CD14-positive monocyte (primary cell): Measurements from ENCODE around the gene DCP2. TPM values are rescaled to one million over a fixed set of nuclear protein-coding genes. Genes with fewer than 3 reads are reported as not detected.

Source experiments
- DNase-seq, 3 donors: peaks; one replicate each; pipeline ENCODE4 v3.0.0-alpha.2; 2011 to 2022
- H2AFZ ChIP-seq: 2 replicates; pipeline ENCODE4 v1.6.0; 2012; ENCODE audit warnings: mild to moderate bottlenecking, low read depth, low read length, inconsistent platforms; ENCODE audit not compliant: insufficient read depth, poor library complexity, severe bottlenecking
- H3K27ac ChIP-seq, 2 donors: 1 replicate in 1 of 2; 2 replicates in 1 of 2; pipeline ENCODE4 v1.5.1; 2012 to 2013; ENCODE audit warnings: low read length in 2 of 2, control low read depth in 1 of 2, inconsistent platforms in 1 of 2, low read depth in 1 of 2, mild to moderate bottlenecking in 1 of 2
- H3K27me3 ChIP-seq, 2 donors: one replicate each; pipeline versions ENCODE4 v1.6.0 to v1.6.1; 2011 to 2013; ENCODE audit warnings: low read length in 2 of 2; ENCODE audit not compliant: control insufficient read depth in 2 of 2, insufficient read depth in 2 of 2
- H3K36me3 ChIP-seq, 2 donors: replicated peaks in 1 of 2; 1 replicate in 1 of 2; 2 replicates in 1 of 2; pipeline versions ENCODE4 v1.5.1 to v1.6.1; 2012 to 2013; ENCODE audit warnings: low read length in 2 of 2, control low read depth in 1 of 2, inconsistent platforms in 1 of 2, mild to moderate bottlenecking in 1 of 2; ENCODE audit not compliant: insufficient read depth in 2 of 2, control insufficient read depth in 1 of 2
- H3K4me1 ChIP-seq, 2 donors: 1 replicate in 1 of 2; 2 replicates in 1 of 2; pipeline versions ENCODE4 v1.5.1 to v1.6.1; 2012 to 2013; ENCODE audit warnings: low read length in 2 of 2, control low read depth in 1 of 2, inconsistent platforms in 1 of 2, mild to moderate bottlenecking in 1 of 2, moderate library complexity in 1 of 2; ENCODE audit not compliant: insufficient read depth in 2 of 2, control insufficient read depth in 1 of 2
- H3K4me2 ChIP-seq: replicated peaks from 2 replicates; pipeline ENCODE3; 2012; ENCODE audit warnings: low read length, moderate library complexity, mild to moderate bottlenecking; ENCODE audit not compliant: poor library complexity, severe bottlenecking; ENCODE audit errors: extremely low read depth
- H3K4me3 ChIP-seq, 3 experiments: fragments of 200-600 bp in 1 of 3; sonication (generic) in 1 of 3; replicated peaks in 1 of 3; 1 replicate in 2 of 3; 2 replicates in 1 of 3; pipeline ENCODE4 v1.5.1; 2011 to 2013; ENCODE audit warnings: low read length in 3 of 3, mild to moderate bottlenecking in 3 of 3, control low read depth in 2 of 3, low read depth in 2 of 3, inconsistent platforms in 1 of 3, moderate library complexity in 1 of 3
- H3K79me2 ChIP-seq: 2 replicates; pipeline ENCODE4 v1.6.0; 2012; ENCODE audit warnings: mild to moderate bottlenecking, control low read depth, inconsistent platforms, low read length, moderate library complexity; ENCODE audit not compliant: insufficient read depth
- H3K9ac ChIP-seq: 2 replicates; pipeline ENCODE4 v1.6.0; 2017; ENCODE audit warnings: low read length, mild to moderate bottlenecking; ENCODE audit not compliant: insufficient read depth, poor library complexity, severe bottlenecking
- H3K9me3 ChIP-seq, 2 donors: replicated peaks in 1 of 2; 1 replicate in 1 of 2; 2 replicates in 1 of 2; pipeline versions ENCODE4 v1.5.1 to v1.6.1; 2012 to 2013; ENCODE audit warnings: low read length in 2 of 2, control low read depth in 1 of 2; ENCODE audit not compliant: control insufficient read depth in 1 of 2, insufficient read depth in 1 of 2
- H4K20me1 ChIP-seq: 2 replicates; pipeline ENCODE4 v1.6.0; 2012; ENCODE audit warnings: mild to moderate bottlenecking, low read length, control low read depth, moderate library complexity; ENCODE audit not compliant: insufficient read depth
- H3K27ac Mint-ChIP-seq, 7 donors: one replicate each; pipeline ENCODE4 v1.8.0; 2020; ENCODE audit warnings: mild to moderate bottlenecking in 7 of 7, mixed read lengths in 7 of 7, moderate library complexity in 6 of 7, inconsistent platforms in 2 of 7
- H3K27me3 Mint-ChIP-seq, 3 donors: one replicate each; pipeline ENCODE4 v1.8.0; 2021 to 2022; ENCODE audit warnings: low read depth in 3 of 3, mild to moderate bottlenecking in 3 of 3, mixed read lengths in 3 of 3, moderate library complexity in 3 of 3, inconsistent platforms in 1 of 3
- H3K36me3 Mint-ChIP-seq, 2 donors: one replicate each; pipeline ENCODE4 v1.8.0; 2020; ENCODE audit warnings: mixed read lengths in 2 of 2, inconsistent platforms in 1 of 2, mild to moderate bottlenecking in 1 of 2
- H3K4me1 Mint-ChIP-seq: one replicate; pipeline ENCODE4 v1.8.0; 2020; ENCODE audit warnings: mild to moderate bottlenecking, mixed read lengths
- H3K4me3 Mint-ChIP-seq, 2 donors: one replicate each; pipeline ENCODE4 v1.8.0; 2020; ENCODE audit warnings: mild to moderate bottlenecking in 2 of 2, mixed read lengths in 2 of 2, moderate library complexity in 1 of 2
- H3K9me3 Mint-ChIP-seq, 7 donors: one replicate each; pipeline ENCODE4 v1.8.0; 2020 to 2022; ENCODE audit warnings: mixed read lengths in 7 of 7, mild to moderate bottlenecking in 6 of 7, moderate library complexity in 6 of 7, inconsistent platforms in 2 of 7
- CTCF ChIP-seq: fragments of 200-600 bp; IDR thresholded peaks from one replicate; pipeline ENCODE4 v1.8.0; 2022; ENCODE audit warnings: antibody characterized with exemption, mild to moderate bottlenecking
- WGBS: methylation state at CpG from one replicate; pipeline ENCODE4 v1.1.5; 2013; ENCODE audit warnings: missing lambda C conversion rate; ENCODE audit not compliant: insufficient coverage; 5-methylcytosine and 5-hydroxymethylcytosine counted together
- intact Hi-C, 2 donors: fragments of 100-400 bp; cut with micrococcal nuclease; formaldehyde crosslinking; loops; one replicate each; pipeline versions ENCODE4 v1.15.0 to v1.15.1; 2023
- polyA plus RNA-seq, 3 donors: library from polyadenylated mRNA; depleted of rRNA in 1 of 3; unstranded in 2 of 3; stranded (reverse) in 1 of 3; fragments of 300-500 nt in 2 of 3; fragments of >200 nt in 1 of 3; fragmentation: Illumina TruSeq in 2 of 3; gene quantifications; 1 replicate in 2 of 3; 2 replicates in 1 of 3; pipeline ENCODE4 v1.2.3, GENCODE V29; 2012 to 2021

Gene DCP2
- polyA plus RNA-seq, 3 donors: 24.0 to 62.2 (median 58.9) TPM

GRCh38 chr5:113017881-113018635 lies 41.5 kb downstream of the DCP2 start:
- peak overlapping the region in 1 of 7 donors; percentile 42 for H3K27ac Mint-ChIP-seq
- H3K36me3 Mint-ChIP-seq: peaks cover 78 to 86% of the 10 kb centered on the region in 2 donors
- 100% methylated on average over 2 of the region's 2 CpGs for WGBS
- H3K4me3 Mint-ChIP-seq: no peak overlapping the region
- intact Hi-C loops: no loop called here
- peaks cover 15% of the 10 kb centered on the region for H3K4me1 Mint-ChIP-seq
- no peaks in the 10 kb centered on the region for H3K9me3 ChIP-seq
- peaks cover 98% of the 10 kb centered on the region for H4K20me1 ChIP-seq
- H3K4me1 ChIP-seq: peaks cover 0 to 4% of the 10 kb centered on the region in 2 donors
- no peaks in the 10 kb centered on the region for H3K27me3 ChIP-seq
- no peak overlapping the region for H3K4me2 ChIP-seq
- H3K9ac ChIP-seq: no peak overlapping the region
- TF ChIP-seq CTCF: no peak
- DNase-seq: no peak
- no peak overlapping the region for H3K4me3 ChIP-seq
- no peak overlapping the region for H2AFZ ChIP-seq
- peaks cover 34% of the 10 kb centered on the region for H3K79me2 ChIP-seq
- H3K9me3 Mint-ChIP-seq: peaks cover 0 to 2% (median 0%) of the 10 kb centered on the region in 7 donors
- peaks cover 73 to 98% of the 10 kb centered on the region in 2 donors for H3K36me3 ChIP-seq
- no peaks in the 10 kb centered on the region for H3K27me3 Mint-ChIP-seq
- H3K27ac ChIP-seq: no peak overlapping the region

- H3K4me3 ChIP-seq: no peak overlapping the region
- peaks cover 68 to 83% of the 10 kb centered on the region in 2 donors for H3K36me3 Mint-ChIP-seq
- no peaks in the 10 kb centered on the region for H3K9me3 ChIP-seq
- H3K4me1 ChIP-seq: peaks cover 0 to 4% of the 10 kb centered on the region in 2 donors
- H2AFZ ChIP-seq: no peak overlapping the region
- H4K20me1 ChIP-seq: peaks cover 86% of the 10 kb centered on the region
- intact Hi-C loops: no loop called here
- H3K36me3 ChIP-seq: peaks cover 63 to 92% of the 10 kb centered on the region in 2 donors
- DNase-seq: no peak
- H3K27me3 Mint-ChIP-seq: no peaks in the 10 kb centered on the region
- H3K27me3 ChIP-seq: no peaks in the 10 kb centered on the region
- H3K27ac Mint-ChIP-seq: no peak overlapping the region
- no peak for TF ChIP-seq CTCF
- peaks cover 19% of the 10 kb centered on the region for H3K79me2 ChIP-seq
- H3K4me3 Mint-ChIP-seq: no peak overlapping the region
- peaks cover 15% of the 10 kb centered on the region for H3K4me1 Mint-ChIP-seq
- no peak overlapping the region for H3K9ac ChIP-seq
- H3K9me3 Mint-ChIP-seq: no peaks in the 10 kb centered on the region
- no peak overlapping the region for H3K27ac ChIP-seq
- H3K4me2 ChIP-seq: no peak overlapping the region
- WGBS: 92% methylated on average over 7 of the region's 11 CpGs
Observed at GRCh38 chr5:113020461-113021273, 44.1 kb downstream of the DCP2 start.
